GM13977 (cell line): ENCODE data around the gene NSL1.

Experiments used
- DNase-seq: peaks from one replicate; pipeline ENCODE4 v3.0.0; 2012; ENCODE audit warnings: low spot score
- CTCF ChIP-seq: IDR thresholded peaks from 2 replicates; pipeline ENCODE4 v1.5.1; 2012; ENCODE audit warnings: mild to moderate bottlenecking, control low read depth; ENCODE audit not compliant: insufficient read depth; ENCODE audit errors: extremely low read depth, missing control alignments
- in situ Hi-C: fragments of 300-500 bp; cut with MboI; formaldehyde crosslinking; loops from one replicate; pipeline ENCODE4 v1.12.0; 2022; ENCODE audit warnings: low sequenced_read_pairs, low pct_unique_long_range_greater_than_20kb, mixed read lengths, inconsistent platforms; ENCODE audit not compliant: unreplicated experiment

NSL1 gene

GRCh38 chr1:212825798-212826452 lies 34.3 kb upstream of the NSL1 start:
- TF ChIP-seq CTCF = no peak
- in situ Hi-C loops = no loop called here
- no peak for DNase-seq

- in situ Hi-C loops = no loop called here
- DNase-seq = no peak
- no peak for TF ChIP-seq CTCF
These were observed 32.6 kb upstream of the NSL1 start for GRCh38 chr1:212824201-212824600.

- DNase-seq = no peak
- in situ Hi-C loops = no loop called here
- TF ChIP-seq CTCF = no peak
These were observed 31.4 kb upstream of the NSL1 start for GRCh38 chr1:212822956-212823355.

GRCh38 chr1:212820969-212821368 lies 29.4 kb upstream of the NSL1 start:
- in situ Hi-C loops = no loop called here

GRCh38 chr1:212819726-212820125 lies 28.1 kb upstream of the NSL1 start:
- DNase-seq = peak; percentile 54
- TF ChIP-seq CTCF = no peak
- in situ Hi-C loops = loop anchor here (10.0 kb wide), 1 partner anchor 165 kb away; no protein-coding TSS in a partner anchor

More at GRCh38 chr1:212820969-212821368, 29.4 kb upstream of the NSL1 start:
- DNase-seq = no peak
- TF ChIP-seq CTCF = no peak

- in situ Hi-C loops = loop anchor here (10.0 kb wide), 1 partner anchor 168 kb away; no protein-coding TSS in a partner anchor
- DNase-seq = no peak
- no peak for TF ChIP-seq CTCF
These were observed 25.1 kb upstream of the NSL1 start for GRCh38 chr1:212816567-212817278.
